ENCODE data around the gene ERCC1.
"Not testable (repeated sequence)": the region's sequence is repeated elsewhere in the genome, so short reads cannot be mapped to it uniquely, and the experiment has no call there.

DNA sequence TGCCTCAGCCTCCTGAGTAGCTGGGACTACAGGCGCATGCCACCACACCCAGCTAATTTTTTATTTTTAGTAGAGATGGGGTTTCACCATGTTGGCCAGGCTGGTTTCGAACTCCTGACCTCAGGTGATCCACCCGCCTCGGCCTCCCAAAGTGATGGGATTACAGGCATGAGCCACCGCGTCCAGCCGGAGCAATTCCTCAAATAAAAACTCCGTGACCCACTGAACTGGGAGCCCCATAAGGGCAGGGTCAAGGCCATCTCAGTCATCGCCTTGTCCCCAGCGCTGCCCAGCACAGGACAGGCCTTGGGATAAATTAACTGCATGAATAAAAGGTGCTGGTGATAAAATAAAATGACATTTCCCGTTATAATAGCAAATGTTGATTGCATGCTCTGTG lies 6.2 kb upstream of the ERCC1 start:
- TF ChIP-seq, protein P1, sequence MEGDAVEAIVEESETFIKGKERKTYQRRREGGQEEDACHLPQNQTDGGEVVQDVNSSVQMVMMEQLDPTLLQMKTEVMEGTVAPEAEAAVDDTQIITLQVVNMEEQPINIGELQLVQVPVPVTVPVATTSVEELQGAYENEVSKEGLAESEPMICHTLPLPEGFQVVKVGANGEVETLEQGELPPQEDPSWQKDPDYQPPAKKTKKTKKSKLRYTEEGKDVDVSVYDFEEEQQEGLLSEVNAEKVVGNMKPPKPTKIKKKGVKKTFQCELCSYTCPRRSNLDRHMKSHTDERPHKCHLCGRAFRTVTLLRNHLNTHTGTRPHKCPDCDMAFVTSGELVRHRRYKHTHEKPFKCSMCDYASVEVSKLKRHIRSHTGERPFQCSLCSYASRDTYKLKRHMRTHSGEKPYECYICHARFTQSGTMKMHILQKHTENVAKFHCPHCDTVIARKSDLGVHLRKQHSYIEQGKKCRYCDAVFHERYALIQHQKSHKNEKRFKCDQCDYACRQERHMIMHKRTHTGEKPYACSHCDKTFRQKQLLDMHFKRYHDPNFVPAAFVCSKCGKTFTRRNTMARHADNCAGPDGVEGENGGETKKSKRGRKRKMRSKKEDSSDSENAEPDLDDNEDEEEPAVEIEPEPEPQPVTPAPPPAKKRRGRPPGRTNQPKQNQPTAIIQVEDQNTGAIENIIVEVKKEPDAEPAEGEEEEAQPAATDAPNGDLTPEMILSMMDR (IDR thresholded peaks at IDR 0.05), result not testable (repeated sequence)
- TF ChIP-seq KAT7 (CRISPR knock-in tag; IDR thresholded peaks at IDR 0.05; ENCODE audit: borderline replicate concordance); E2F5 (CRISPR knock-in tag; IDR thresholded peaks at IDR 0.05); E2F1 (CRISPR knock-in tag; IDR thresholded peaks at IDR 0.05); CREM (CRISPR knock-in tag; IDR thresholded peaks at IDR 0.05); TP53 (CRISPR knock-in tag; IDR thresholded peaks at IDR 0.05); FOXP4 (CRISPR knock-in tag; IDR thresholded peaks at IDR 0.05): not testable (repeated sequence)
- TF ChIP-seq, protein P2, sequence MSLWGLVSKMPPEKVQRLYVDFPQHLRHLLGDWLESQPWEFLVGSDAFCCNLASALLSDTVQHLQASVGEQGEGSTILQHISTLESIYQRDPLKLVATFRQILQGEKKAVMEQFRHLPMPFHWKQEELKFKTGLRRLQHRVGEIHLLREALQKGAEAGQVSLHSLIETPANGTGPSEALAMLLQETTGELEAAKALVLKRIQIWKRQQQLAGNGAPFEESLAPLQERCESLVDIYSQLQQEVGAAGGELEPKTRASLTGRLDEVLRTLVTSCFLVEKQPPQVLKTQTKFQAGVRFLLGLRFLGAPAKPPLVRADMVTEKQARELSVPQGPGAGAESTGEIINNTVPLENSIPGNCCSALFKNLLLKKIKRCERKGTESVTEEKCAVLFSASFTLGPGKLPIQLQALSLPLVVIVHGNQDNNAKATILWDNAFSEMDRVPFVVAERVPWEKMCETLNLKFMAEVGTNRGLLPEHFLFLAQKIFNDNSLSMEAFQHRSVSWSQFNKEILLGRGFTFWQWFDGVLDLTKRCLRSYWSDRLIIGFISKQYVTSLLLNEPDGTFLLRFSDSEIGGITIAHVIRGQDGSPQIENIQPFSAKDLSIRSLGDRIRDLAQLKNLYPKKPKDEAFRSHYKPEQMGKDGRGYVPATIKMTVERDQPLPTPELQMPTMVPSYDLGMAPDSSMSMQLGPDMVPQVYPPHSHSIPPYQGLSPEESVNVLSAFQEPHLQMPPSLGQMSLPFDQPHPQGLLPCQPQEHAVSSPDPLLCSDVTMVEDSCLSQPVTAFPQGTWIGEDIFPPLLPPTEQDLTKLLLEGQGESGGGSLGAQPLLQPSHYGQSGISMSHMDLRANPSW (CRISPR knock-in tag; conservative IDR thresholded peaks at IDR 0.05; ENCODE audit: low read depth), result not testable (repeated sequence)

Data from WTC11 (cell line).